ENCODE data around the gene PLEKHS1.
"Not testable (repeated sequence)": the region's sequence is repeated elsewhere in the genome, so short reads cannot be mapped to it uniquely, and the experiment has no call there.

The PLEKHS1 gene

DNA sequence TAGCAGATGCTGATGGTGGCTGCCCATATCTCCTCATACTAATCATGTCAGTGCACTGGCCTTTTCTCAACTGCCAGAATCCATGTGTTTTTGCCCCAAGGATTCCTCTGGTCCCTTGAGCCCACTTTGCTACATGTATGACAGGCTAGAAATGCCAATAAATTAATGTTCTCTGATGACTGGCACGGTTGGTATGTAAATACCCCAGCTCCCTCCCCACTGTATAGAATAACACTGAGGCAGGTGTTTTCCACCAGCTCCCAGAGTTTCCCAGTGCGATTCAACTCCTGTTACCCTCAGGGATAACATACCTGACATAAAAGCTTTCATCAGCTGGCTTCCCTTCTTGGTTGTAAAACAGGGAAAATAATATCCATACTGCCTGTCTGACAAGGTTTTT is 9.0 kb upstream of the PLEKHS1 start:
- DNase-seq (ENCODE audit: low read depth): no peak

- DNase-seq (ENCODE audit: low read depth): no peak
Measured at GRCh38 chr10:113743594-113743993, 7.9 kb upstream of the PLEKHS1 start.

DNA sequence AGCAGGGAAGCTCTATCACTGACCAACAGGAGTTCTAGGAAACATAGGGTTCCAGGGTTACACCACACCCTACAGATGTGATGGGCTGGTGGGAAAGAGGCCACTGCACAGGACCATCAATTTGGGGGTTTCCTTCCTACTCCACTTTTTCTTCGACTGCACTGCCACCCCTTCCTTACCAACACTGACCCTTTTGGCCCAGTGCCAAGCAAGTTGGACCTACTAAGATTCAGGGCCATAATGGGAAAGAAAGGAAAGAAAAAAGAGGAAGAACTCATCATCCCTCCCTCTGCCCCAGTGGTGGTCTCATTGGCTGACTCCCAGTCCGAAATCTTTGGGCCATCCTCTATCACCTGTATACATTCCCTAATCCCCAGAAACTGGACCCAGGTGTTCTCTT is 6.1 kb upstream of the PLEKHS1 start:
- DNase-seq (ENCODE audit: low read depth): no peak

DNA sequence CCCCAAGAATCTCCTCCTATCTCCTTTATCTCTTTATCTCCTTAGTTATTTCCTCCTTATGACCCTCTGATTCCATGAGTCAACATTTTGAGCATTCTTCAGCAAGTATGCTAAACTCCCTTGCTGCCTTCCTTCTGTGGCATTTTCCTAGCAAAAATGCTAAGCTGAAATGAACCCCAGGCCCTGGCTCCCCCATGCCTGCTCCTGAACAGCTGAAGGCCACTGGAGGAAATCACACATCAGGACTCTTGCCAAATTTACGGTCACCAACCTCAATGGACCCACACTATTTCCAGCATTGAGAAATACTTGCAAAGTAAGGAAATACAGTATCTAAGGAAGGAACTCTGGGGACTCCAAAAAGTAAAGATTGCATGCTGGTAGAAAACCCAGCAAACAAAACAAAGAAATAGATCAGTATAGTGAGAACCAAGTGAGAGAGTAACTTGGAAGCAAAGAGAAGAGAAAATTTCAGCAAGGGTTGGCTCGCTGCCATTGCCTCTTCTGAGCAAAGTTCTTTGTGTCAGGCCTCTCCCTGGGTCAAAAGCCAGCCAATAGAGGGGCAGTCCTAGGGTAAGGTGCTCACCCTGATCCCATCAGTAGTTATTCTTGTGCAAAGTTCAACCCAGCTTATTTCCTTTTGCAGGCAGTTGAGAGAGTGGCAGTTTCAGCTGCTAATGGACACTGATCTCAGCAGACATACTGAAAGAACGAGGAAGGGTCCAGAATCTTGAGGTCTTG is 5.1 kb upstream of the PLEKHS1 start:
- no peak for DNase-seq (ENCODE audit: low read depth)

- no peak for DNase-seq (ENCODE audit: low read depth)
Measured at GRCh38 chr10:113752553-113752952, 1.1 kb downstream of the PLEKHS1 start.

DNA sequence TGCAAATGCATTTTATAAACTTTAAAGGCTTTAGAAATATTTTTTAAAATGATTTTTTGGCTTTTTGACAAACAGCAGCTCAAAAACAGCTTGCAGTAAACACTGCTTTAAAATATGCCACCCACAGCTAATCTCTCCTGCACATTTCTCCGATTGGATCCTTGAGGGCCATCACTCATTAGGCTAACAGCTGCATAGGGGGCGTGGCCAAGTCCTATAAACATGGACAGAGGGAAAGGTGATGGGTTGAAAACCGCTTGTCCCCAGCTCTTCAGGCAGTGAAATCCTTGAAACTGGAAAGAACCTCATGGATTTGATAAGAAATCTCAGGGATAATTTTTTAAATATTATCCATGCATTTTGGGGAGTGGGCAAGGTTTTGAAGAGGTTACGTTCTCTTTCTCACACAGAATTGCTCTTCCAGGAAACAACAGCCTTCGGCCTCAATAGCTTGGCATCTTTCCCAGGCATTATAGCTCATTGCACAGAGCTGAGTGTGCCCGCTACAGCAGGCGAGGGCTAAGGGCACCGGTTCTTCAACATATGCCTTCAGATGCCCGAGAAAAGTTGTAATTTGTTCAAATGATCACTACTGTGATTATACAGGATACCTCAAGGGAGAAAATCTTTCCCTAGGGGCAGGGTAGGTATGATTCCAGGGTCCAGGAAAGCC is 1.7 kb downstream of the PLEKHS1 start:
- no peak for DNase-seq (ENCODE audit: low read depth)

GRCh38 chr10:113754125-113754524 is 2.6 kb downstream of the PLEKHS1 start:
- DNase-seq (ENCODE audit: low read depth): no peak

DNA sequence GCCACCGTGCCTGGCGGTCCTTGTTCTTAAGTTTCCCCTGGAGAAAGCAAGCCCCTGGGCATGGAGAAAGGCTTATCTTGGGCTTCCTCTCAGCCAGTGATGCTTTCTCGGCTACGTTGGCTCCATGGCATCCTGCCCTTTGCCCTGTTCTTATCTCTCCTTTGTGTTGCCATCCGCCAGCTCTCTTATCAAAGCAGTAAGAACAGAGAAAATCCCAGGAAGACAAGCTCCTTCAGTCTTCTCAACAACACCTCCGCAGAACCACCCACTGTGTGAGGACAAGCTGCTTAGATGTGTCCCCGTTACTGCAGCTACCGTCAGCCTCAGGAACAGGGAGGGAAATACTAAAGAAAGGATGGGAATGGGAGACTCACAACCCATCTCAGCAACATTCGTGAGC is 3.3 kb downstream of the PLEKHS1 start:
- DNase-seq (ENCODE audit: low read depth): no peak

GRCh38 chr10:113756940-113757543 is 5.6 kb downstream of the PLEKHS1 start:
- DNase-seq (ENCODE audit: low read depth): no peak

DNA sequence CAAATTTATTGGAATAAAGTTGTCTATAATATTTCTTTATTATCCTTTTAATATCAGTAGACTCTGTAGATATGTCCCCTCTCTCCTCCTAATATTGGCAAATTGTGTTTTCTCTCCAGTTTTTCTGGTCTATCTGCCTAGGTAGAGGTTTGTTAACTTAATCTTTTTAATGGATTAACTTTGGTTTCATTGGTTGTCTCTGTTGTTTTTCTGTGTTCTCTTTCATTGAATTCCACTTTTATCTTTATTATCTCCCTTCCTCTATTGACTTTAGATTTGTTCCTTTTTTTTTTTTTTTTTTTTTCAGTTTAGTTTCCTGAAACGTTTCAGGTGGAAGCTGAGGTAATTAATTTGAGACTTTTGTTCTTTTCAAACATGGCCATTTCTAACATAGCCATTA is 10.6 kb downstream of the PLEKHS1 start:
- DNase-seq (ENCODE audit: low read depth): no peak

DNA sequence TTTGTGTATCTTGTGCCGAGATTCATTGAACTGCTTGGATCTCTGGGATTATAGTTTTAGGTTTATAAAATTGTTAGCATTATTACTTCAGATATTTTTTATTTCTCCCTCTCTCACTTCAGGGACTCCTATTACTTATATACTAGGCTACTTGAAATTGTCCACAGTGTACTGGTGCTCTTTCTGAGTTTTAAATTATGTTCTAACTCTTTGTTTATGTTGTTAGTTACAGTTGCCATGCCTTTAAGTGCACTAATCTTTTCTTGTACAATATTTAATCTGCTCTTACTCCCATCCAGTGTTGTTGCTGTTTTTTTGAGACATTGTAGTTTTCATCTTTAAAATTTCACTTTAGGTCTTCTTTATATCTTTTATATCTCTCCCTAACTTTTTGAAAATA is 13.1 kb downstream of the PLEKHS1 start:
- DNase-seq (ENCODE audit: low read depth): no peak

GRCh38 chr10:113765910-113766309 is 14.4 kb downstream of the PLEKHS1 start:
- no peak for DNase-seq (ENCODE audit: low read depth)

DNA sequence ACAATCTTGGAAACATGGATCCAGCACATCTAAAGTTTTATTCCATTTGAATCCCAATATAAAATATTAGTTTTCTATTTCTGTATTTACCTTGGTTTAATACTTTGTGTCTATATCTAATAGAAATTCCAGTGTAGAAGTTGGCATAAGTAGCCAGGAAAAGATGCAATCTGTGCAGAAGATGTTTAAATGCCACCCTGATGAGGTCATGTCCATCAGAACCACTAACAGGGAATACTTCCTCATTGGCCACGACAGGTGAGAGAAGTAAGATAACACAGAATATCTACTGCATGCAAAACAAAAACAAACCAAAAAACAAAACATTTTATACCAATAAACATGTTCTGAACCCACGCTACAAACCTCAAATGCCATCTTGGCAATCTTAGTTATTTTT is 15.7 kb downstream of the PLEKHS1 start:
- no peak for DNase-seq (ENCODE audit: low read depth)

- DNase-seq (ENCODE audit: low read depth): no peak
Measured at GRCh38 chr10:113770346-113770745, 18.9 kb downstream of the PLEKHS1 start.

GRCh38 chr10:113771131-113771530 is 19.6 kb downstream of the PLEKHS1 start:
- DNase-seq (ENCODE audit: low read depth): not testable (repeated sequence)

DNA sequence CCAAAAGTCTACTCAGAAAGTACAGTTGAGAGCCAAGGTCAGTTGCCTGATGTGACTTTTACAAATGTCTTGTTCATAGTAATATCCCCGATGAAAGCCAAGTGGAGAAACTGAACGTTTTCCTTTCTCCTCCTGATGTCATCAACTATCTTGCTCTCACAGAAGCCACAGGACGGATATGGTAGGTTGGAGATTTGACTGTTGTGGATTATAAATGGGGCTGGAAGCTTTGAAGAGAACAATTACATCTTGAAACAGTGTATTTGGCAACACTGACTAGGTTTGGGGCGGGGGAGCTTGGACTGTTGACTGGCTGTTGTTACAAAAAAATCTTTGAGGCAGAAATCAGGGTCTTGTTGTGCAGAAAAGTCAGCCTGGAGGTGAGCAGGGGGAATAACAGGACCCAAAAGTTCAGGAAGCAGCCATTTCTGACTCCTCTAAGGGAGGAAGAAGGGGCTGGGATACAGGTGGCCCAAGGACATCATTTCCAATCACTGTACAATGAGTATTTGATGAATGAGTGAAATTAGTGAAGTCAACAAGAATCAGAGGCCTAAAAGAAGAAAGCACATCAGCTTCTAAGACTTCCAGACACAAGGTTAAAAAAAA is 24.3 kb downstream of the PLEKHS1 start:
- DNase-seq (ENCODE audit: low read depth): no peak

GRCh38 chr10:113776553-113776952 is 25.1 kb downstream of the PLEKHS1 start:
- DNase-seq (ENCODE audit: low read depth): no peak

- DNase-seq (ENCODE audit: low read depth): no peak
Measured at GRCh38 chr10:113780681-113781250, 29.3 kb downstream of the PLEKHS1 start.

DNA sequence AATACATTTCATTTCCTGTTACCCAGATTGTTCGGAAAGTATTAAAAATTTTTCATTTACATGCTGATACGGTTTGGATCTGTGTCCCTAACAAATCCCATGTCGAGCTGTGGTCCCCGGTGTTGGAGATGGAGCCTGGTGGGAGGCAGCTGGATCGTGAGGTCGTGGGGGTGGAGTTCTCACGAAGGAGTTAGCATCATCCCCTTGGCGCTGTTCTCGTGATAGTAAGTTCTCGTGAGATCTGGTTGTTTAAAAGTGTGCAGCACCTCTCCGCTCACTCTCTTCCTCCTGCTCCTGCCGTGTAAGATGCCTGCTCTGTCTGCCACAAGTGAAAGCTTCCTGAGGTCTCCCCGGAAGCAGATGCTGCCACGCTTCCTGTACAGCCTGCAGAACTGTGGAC is 30.9 kb downstream of the PLEKHS1 start:
- DNase-seq (ENCODE audit: low read depth): no peak

DNA sequence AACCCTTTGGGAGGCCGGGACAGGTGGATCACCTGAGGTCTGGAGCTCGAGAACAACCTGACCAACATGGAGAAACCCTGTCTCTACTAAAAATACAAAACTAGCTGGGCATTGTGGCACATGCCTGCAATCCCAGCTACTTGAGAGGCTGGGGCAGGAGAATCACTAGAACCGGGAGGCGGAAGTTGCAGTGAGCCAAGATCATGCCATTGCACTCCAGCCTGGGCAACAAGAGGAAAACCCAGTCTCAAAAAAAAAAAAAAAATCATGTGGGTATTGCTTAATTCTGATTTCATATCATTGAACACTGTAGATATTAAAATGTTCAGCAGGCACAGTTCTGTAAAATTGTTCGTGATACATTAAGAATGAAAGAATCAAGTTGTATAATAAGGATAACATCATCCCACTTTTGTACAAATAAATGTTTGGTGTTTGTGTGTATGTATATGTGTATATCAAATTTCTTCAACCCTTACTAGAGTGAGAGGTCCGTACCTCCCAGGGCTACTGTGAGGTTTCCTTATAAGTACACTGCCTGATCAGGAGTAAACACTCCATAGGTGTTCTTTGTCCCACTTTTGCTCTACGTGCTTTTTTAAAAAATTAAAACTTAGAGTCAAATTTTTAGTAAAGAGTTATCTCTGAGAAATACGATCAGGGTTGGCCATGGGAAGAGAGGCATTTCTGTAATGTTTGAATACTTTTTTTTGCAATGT is 31.7 kb downstream of the PLEKHS1 start:
- DNase-seq (ENCODE audit: low read depth): no peak

DNA sequence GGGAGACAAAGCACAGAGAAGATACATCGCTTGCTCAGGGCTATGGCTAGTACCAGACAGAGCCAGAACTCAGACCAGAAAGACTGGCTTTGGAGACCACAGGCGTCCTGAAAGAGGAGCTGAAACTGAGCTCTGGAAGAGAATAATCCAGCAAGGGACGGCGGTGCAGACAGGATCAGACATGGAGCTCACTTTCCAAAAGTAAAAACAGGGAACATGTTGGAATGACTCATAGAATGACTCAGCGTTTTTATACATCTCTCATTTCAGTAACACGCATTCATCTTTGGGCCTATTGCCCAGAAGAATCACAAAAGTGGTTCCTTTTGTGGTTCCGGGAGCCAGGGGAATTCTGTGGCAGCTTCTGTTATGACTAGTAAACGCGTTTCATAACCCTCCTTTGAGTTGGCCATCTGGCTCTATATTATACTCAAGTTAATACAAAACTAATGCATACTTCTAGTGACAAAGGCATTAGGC is 37.2 kb downstream of the PLEKHS1 start:
- no peak for DNase-seq (ENCODE audit: low read depth)

- no peak for DNase-seq (ENCODE audit: low read depth)
Measured at GRCh38 chr10:113791691-113792090, 40.2 kb downstream of the PLEKHS1 start.
